Stimulated activated effector memory CD8-positive, alpha-beta T cell treated with anti-CD3 and anti-CD28 coated beads, Interleukin-12 subunit alpha, Interleukin-12 subunit beta, amount 100 ng/mL, for 72 hours (primary cell): ENCODE results near the gene DYSF.

Source experiments
- ATAC-seq: fragments of 150-1000 bp; cut with Tn5 transposase; 2 replicates; pipeline ENCODE4 v1.10.0; 2021
- DNase-seq, 2 donors: peaks; one replicate each; pipeline ENCODE4 v3.0.0; 2021 to 2022; ENCODE audit warnings: low spot score in 2 of 2
- H3K27ac Mint-ChIP-seq: one replicate; pipeline ENCODE4 v1.8.0; 2022; ENCODE audit warnings: mild to moderate bottlenecking, mixed read lengths
- H3K36me3 Mint-ChIP-seq: one replicate; pipeline ENCODE4 v1.8.0; 2022; ENCODE audit warnings: mild to moderate bottlenecking, mixed read lengths
- H3K4me1 Mint-ChIP-seq: one replicate; pipeline ENCODE4 v1.8.0; 2022; ENCODE audit warnings: mixed read lengths
- H3K4me3 Mint-ChIP-seq: one replicate; pipeline ENCODE4 v1.8.0; 2022; ENCODE audit warnings: mild to moderate bottlenecking, mixed read lengths
- H3K9me3 Mint-ChIP-seq: one replicate; pipeline ENCODE4 v1.8.0; 2022; ENCODE audit warnings: mixed read lengths

The DYSF gene

DNA sequence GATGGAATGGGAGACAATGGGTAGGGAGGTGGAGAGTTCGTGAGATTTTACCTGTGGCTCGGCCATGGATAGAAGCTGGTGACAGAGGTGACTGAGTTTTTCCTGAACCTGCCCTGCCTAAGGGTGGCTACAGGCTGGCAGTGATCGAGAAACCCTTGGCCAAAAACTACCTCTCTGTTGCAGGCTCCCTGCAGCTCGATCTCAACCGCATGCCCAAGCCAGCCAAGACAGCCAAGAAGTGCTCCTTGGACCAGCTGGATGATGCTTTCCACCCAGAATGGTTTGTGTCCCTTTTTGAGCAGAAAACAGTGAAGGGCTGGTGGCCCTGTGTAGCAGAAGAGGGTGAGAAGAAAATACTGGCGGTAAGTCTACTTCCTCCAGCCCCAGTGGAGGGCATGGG is 225.5 kb downstream of the DYSF start:
- no peak overlapping the region for H3K27ac Mint-ChIP-seq
- DNase-seq (no peak), ATAC-seq (no peak)
- no peak overlapping the region for H3K4me3 Mint-ChIP-seq
- no peaks in the 10 kb centered on the region for H3K4me1 Mint-ChIP-seq
- H3K9me3 Mint-ChIP-seq: no peaks in the 10 kb centered on the region
- no peaks in the 10 kb centered on the region for H3K36me3 Mint-ChIP-seq

DNA sequence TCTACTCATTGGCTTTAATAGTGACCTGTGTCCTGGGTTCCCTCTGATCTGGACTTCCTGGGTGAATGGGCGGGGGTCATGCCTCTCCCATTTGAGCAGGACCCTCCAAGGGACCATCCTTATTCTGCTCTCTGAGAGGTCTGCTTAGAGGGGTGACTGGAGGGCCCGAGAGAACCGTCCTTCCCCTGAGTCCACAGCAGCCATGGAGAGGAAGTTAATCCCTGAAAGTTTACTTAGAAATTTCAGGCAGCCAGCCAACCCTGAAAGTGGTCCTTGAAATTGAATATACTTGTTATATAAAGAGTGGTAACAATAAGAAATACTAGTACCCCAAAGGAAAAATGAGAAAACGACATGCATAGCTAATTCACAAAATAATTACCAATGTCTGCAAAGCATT is 226.1 kb downstream of the DYSF start:
- ATAC-seq (no peak), DNase-seq (no peak)
- Mint-ChIP-seq H3K9me3 (no peaks in the 10 kb centered on the region), H3K4me1 (no peaks in the 10 kb centered on the region), H3K4me3 (no peak overlapping the region), H3K27ac (no peak overlapping the region), H3K36me3 (no peaks in the 10 kb centered on the region)

DNA sequence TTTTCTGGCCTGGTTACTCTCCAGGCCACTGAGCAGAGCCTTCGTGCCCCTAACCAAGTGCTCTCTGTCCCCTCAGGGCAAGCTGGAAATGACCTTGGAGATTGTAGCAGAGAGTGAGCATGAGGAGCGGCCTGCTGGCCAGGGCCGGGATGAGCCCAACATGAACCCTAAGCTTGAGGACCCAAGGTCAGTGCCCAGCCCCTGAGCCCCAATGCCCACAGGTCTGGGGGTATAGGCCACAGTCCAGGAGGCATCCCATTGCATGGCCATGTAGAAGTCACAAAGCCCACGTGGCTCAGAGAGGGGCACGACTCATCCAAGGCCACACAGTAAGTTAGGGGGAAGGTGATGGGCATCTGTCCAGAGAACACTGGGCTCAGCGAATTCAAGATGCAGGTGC is 227.6 kb downstream of the DYSF start:
- no peak for DNase-seq
- Mint-ChIP-seq H3K4me1 (no peaks in the 10 kb centered on the region), H3K27ac (no peak overlapping the region), H3K9me3 (no peaks in the 10 kb centered on the region), H3K36me3 (no peaks in the 10 kb centered on the region), H3K4me3 (no peak overlapping the region)
- no peak for ATAC-seq

DNA sequence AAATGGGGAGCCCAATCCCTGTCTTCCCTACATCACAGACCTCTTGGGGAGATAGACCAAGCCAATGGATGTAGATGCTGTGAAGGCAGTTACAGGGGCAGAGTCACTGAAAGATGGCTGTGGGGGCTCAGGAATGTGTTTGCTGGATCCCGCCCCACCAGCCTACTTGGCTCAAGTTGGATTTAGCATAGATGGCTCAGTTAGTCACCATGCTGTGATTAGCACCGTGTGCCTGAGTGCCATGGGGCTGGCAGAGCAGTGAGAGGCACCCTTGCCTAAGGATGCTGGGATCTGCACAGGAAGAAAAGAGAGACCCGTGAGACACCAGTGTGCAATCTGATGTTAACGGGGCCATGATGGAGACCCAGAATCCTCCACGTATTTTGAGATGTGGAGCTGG is 228.3 kb downstream of the DYSF start:
- no peak for ATAC-seq

DNA sequence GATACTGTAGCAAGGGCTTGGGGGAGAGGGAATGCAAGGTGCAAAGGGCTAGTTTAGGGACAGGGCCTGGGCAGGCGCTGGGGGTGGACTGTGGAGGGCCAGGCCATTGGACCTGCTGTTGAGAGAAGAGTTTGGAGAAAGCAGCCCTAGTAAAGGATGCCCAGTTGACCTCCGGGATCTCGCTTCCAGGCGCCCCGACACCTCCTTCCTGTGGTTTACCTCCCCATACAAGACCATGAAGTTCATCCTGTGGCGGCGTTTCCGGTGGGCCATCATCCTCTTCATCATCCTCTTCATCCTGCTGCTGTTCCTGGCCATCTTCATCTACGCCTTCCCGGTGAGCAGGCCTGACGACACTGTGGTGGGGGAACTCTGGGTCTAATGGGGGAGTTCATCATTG is 229.0 kb downstream of the DYSF start:
- no peak for ATAC-seq
- no peaks in the 10 kb centered on the region for H3K36me3 Mint-ChIP-seq
- H3K9me3 Mint-ChIP-seq: no peaks in the 10 kb centered on the region

More for the DNA sequence above, 228.3 kb downstream of the DYSF start:
- no peak for DNase-seq
- Mint-ChIP-seq H3K4me3 (no peak overlapping the region), H3K36me3 (no peaks in the 10 kb centered on the region), H3K9me3 (no peaks in the 10 kb centered on the region), H3K4me1 (no peaks in the 10 kb centered on the region), H3K27ac (no peak overlapping the region)

DNA sequence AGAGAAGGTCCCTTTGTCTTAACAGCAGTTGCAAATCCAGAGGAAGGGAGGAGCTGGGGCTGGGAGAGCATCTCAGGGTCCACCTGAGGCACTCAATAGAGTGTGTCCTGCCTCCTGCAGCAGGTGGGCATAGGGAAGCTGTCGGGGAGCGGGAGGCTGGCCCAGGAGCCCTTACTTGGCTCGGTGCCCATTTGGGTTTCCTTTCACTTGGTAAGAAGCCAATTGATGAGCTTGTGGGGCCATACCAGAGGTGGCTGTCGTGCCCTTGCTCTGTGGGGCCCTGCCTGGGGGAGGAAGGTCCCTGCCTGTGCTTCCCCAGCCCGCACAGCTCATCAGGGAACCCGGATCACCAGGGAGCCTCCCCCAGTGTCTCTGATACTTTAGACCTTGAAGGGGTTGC is 229.7 kb downstream of the DYSF start:
- H3K36me3 Mint-ChIP-seq: no peaks in the 10 kb centered on the region
- no peak for ATAC-seq
- H3K4me1 Mint-ChIP-seq: no peaks in the 10 kb centered on the region
- no peak overlapping the region for H3K4me3 Mint-ChIP-seq
- DNase-seq: no peak
- H3K9me3 Mint-ChIP-seq: no peaks in the 10 kb centered on the region
- no peak overlapping the region for H3K27ac Mint-ChIP-seq

More for the DNA sequence above, 229.0 kb downstream of the DYSF start:
- H3K27ac Mint-ChIP-seq: no peak overlapping the region
- no peak for DNase-seq
- no peak overlapping the region for H3K4me3 Mint-ChIP-seq
- H3K4me1 Mint-ChIP-seq: no peaks in the 10 kb centered on the region

DNA sequence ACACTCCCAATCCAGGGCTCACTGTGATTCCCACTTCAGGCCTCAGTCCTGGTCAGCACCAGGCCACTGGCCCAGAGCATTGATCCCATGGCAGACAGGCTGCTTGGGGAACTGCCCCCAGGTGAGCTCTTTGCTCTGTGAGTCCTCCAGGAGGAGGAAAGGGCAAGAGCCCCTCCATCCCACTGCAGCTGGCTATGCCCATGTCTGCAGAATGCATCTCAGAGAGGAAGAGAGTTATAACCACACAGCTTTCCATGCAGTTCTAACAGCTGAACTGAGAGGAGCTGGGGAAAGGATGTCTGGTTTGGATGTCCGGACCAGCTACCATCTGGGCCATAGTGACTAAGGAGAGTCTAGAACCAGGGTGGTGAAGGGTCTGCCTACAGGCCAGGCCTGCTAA is 230.3 kb downstream of the DYSF start:
- DNase-seq (no peak), ATAC-seq (no peak)
- Mint-ChIP-seq H3K36me3 (no peaks in the 10 kb centered on the region), H3K4me3 (no peak overlapping the region), H3K27ac (no peak overlapping the region), H3K4me1 (no peaks in the 10 kb centered on the region), H3K9me3 (no peaks in the 10 kb centered on the region)

DNA sequence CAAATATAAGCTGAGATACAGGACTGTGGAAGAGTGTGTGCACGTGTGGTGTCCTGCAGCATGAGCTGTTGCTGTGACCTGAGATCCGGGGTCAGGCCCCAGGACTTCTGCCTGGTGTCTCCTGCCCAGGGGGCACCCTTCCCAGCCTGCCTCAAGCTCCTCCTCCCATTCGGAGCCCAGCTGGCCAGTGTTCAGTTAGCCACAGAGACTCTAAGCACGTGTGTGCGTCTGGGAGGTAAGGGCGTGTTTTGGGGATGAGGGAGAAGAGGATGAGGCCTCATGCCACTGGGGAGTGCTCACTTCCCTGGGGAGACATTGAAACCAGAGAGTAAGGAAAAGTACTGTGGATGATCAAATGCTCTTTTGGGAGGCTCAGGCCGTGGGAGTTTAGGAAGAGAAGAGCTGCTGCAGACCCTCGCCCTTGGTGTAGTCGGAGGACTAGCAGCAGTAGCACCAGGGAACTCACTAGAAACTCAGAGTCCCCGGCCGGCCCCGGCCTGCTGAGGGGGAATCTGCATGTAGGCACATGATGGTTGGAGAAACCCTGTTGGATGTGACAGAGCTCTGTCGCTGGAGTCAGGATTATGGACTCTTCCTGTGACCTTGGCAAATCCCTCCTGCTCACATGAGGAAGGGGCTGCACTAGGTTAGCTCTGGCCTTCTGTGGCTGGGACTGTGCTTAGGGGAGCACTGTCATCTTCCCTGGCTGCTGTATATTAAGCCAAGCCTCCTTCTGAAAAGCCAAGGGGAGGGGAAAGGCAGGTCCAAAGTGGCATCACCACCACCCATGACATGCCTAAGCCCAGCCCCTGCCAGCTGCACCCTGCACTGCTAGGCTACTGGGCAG is 231.1 kb downstream of the DYSF start:
- Mint-ChIP-seq H3K9me3 (no peaks in the 10 kb centered on the region), H3K27ac (no peak overlapping the region), H3K4me1 (no peaks in the 10 kb centered on the region), H3K4me3 (no peak overlapping the region), H3K36me3 (no peaks in the 10 kb centered on the region)
- ATAC-seq (no peak), DNase-seq (no peak)

DNA sequence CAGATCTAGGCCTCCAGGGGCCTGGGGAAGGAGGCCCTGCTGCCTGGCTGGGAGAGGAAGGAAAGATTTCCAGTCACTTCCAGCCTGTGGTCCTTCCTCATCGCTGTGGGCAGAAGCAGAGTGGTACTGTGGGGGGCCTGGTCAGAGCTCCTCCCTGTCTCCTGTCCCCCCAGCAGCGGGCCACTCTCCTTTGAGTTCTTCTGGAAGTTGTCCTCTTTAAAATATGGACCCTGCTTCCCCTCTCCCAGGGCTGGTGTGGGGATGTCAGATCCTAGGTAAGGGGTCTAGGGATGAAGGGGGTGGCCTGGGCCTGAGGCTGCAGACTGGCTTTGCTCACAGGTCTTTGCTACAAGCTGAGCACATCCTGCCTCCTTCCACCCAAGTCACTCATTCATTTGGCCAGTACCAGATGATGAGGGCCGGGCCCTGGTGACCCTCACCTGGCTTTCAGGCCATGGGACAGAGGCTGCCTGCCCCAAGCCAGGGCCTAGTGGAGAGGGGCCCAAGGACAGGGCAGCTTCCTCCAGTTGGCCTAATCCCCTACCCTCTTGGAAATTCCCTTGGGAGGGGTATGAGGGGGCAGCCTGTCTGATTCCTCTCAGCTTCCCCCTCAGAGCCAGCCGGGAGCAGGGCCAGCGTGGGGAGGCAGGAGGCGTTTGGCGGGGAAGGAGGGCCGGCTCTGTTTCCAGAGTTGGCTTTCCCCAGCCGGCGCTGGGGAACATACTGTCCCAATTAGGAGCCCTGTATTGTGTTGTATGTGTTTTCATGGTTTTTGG is 231.9 kb downstream of the DYSF start:
- Mint-ChIP-seq H3K36me3 (no peaks in the 10 kb centered on the region), H3K4me3 (no peak overlapping the region), H3K27ac (no peak overlapping the region), H3K4me1 (no peaks in the 10 kb centered on the region), H3K9me3 (no peaks in the 10 kb centered on the region)
- no peak for DNase-seq
- ATAC-seq: no peak

DNA sequence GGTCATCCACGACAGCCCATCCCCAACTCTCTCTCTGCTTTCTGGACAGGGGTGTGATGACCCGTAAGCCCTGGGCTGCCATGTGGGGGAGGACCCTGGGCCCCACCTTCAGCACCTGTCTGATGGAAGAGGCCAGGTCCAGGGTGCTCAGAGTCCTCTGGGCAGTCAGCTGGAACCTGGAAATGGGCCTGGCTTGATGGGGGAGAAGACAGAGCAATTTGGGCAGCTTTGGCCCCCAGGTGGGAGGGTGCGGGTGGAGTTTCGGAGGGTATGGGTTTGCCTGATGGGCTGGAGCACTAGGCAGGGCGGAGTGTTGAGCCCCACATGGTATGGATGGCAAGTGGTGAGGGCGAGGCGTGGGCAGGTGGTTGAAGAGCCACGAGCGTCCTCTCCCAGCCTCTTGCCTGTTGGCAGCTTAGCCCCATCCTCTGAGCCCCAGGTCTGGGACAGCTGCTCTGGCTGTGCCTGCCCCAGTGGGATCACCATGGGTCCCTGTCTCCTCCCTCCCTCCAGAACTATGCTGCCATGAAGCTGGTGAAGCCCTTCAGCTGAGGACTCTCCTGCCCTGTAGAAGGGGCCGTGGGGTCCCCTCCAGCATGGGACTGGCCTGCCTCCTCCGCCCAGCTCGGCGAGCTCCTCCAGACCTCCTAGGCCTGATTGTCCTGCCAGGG is 232.7 kb downstream of the DYSF start:
- Mint-ChIP-seq H3K9me3 (no peaks in the 10 kb centered on the region), H3K36me3 (no peaks in the 10 kb centered on the region), H3K4me3 (no peak overlapping the region), H3K4me1 (no peaks in the 10 kb centered on the region), H3K27ac (no peak overlapping the region)
- DNase-seq (no peak), ATAC-seq (no peak)

DNA sequence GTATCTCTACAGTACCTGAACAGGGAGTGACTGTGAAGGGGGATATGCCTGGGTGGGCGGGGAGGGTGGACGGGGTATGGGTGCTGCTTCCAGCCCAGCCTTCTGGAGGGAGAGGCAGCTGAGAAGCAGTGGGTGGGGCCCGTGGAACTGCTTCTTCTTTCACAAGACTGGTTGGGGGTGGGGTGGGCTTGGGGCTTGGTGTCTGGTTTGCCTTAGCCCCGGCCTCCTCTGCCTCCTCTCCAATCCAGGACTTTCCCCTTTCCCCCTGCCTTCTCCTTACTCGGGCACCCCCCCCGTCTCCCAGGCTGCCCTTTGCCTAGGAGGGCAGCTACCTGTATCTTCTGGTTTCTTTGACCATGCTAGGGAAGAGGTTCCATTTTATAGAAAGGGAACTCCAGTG is 233.4 kb downstream of the DYSF start:
- Mint-ChIP-seq H3K4me3 (no peak overlapping the region), H3K36me3 (no peaks in the 10 kb centered on the region), H3K27ac (no peak overlapping the region), H3K9me3 (no peaks in the 10 kb centered on the region), H3K4me1 (no peaks in the 10 kb centered on the region)
- DNase-seq (no peak), ATAC-seq (no peak)

DNA sequence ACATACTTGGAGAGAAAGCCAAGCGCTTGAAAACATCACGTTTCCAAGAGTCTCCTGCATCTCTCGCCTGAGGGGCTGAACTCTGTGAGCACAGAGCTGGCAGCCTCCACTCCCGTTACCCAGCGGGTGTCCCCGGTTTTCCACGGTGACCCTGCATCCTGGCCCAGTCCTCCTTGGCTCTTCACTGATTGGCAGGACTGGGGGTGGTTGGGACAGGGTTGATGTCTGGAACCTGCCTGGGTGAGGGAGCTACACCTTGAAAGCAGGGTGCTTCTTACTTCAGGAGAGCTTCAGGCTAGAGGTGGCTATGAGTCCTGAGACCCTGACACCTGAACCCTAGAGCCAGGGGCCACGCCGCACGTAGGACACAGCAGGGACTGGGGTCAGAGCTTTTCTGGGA is 234.1 kb downstream of the DYSF start:
- Mint-ChIP-seq H3K27ac (no peak overlapping the region), H3K4me3 (no peak overlapping the region), H3K36me3 (no peaks in the 10 kb centered on the region), H3K9me3 (no peaks in the 10 kb centered on the region), H3K4me1 (no peaks in the 10 kb centered on the region)
- ATAC-seq (no peak), DNase-seq (no peak)

DNA sequence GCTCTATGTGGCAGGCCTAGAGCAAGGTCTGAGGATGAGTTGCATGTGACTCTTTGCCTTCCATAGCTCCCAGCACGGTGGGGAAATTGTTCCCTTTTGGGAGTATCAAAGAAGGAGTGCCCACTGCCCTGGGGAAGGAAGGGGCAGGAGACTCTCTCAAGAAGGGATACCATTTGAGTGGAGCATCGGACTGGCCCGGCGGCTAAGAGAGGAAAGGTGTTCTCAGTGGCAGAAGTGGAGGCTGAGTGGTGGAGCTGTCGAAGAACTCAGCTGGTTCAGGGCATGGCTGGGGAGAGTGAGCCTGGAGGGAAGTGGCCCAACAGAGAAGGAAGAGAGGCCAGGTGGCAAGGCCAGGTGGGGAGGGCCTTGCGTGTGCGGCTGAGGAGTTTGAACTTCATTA is 235.2 kb downstream of the DYSF start:
- Mint-ChIP-seq H3K4me1 (no peaks in the 10 kb centered on the region), H3K4me3 (no peak overlapping the region), H3K9me3 (no peaks in the 10 kb centered on the region), H3K36me3 (no peaks in the 10 kb centered on the region), H3K27ac (no peak overlapping the region)
- ATAC-seq: no peak
- DNase-seq: no peak

DNA sequence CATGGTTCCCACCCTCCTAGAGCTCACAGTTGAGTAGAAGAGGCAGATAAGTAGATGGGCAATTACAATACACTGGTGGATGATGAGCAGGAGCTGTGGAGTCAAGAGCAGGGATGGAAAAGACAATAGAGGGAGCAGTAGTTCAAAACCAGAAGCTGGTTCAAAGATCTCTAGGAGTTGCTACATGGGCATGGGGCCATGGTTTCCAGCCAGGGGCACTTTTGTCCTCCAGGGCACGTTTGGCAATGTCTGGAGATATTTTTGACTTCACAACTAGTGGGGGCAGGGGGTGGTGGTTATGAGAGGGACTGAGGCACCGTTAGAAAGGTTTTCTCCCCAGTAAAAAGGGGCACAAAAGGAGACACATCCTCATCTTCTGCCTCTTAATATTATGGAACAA is 236.0 kb downstream of the DYSF start:
- no peaks in the 10 kb centered on the region for H3K4me1 Mint-ChIP-seq
- ATAC-seq (no peak), DNase-seq (no peak)
- no peak overlapping the region for H3K27ac Mint-ChIP-seq
- H3K36me3 Mint-ChIP-seq: no peaks in the 10 kb centered on the region
- no peak overlapping the region for H3K4me3 Mint-ChIP-seq
- no peaks in the 10 kb centered on the region for H3K9me3 Mint-ChIP-seq

DNA sequence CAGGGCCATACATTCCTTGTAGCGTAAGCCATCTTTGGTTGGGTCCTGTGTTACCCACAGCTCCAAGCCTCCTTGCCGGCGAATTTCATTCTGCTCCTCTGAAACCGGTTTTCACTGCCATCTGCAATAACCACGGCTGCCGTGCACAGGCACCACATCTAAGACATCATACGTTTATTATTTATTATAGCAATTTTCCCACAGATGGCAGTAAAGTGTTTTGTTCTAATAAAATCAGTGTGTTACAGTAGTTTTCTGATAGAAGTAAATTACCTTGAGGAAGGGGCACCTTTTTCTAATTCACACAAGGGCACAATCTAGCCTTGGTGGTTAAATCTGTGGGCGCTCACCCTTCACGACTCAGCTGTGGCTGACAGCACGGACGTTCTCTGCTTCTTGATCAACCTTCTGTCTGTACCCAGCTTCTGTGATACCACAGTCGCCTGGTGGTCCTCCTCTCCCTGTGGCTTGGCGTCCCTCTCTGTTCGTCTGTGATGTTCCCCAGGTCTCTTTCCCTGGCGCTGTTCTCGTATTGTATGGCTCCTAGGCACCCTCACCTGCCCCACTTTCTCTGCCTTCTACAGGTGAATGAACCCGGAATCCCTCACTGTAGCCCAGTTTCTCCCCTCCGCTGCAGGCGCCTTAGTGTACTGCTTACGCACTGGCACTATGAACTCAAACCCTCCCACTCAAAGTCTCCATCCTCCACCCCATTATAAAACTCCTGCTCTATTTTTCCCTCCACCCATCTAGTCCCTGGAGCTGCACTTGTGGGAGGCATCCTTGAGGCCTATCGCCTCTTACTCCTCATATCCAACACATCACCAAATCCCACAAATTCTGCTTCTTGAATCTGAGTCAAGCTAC is 236.8 kb downstream of the DYSF start:
- H3K4me1 Mint-ChIP-seq: no peaks in the 10 kb centered on the region
- ATAC-seq: no peak
- no peak overlapping the region for H3K4me3 Mint-ChIP-seq
- no peaks in the 10 kb centered on the region for H3K9me3 Mint-ChIP-seq
- no peak overlapping the region for H3K27ac Mint-ChIP-seq
- DNase-seq: no peak
- no peaks in the 10 kb centered on the region for H3K36me3 Mint-ChIP-seq
